ENCODE measurements around the gene KIF2C.
"Not testable (repeated sequence)": the region's sequence is repeated elsewhere in the genome, so short reads cannot be mapped to it uniquely, and the experiment has no call there.

KIF2C gene

GRCh38 chr1:44775930-44776729 lies 36.5 kb downstream of the KIF2C start:
- no peak for DNase-seq (ENCODE audit: low read depth in 2 of 2)

- no peak for DNase-seq (ENCODE audit: low read depth in 2 of 2)
Measured at GRCh38 chr1:44776730-44777068, 37.1 kb downstream of the KIF2C start.

- DNase-seq (ENCODE audit: low read depth in 2 of 2): no peak
Measured at GRCh38 chr1:44777547-44777946, 37.9 kb downstream of the KIF2C start.

GRCh38 chr1:44777969-44778635 lies 38.5 kb downstream of the KIF2C start:
- DNase-seq (ENCODE audit: low read depth in 2 of 2): no peak

GRCh38 chr1:44778705-44779576 lies 39.3 kb downstream of the KIF2C start:
- no peak for DNase-seq (ENCODE audit: low read depth in 2 of 2)

GRCh38 chr1:44780583-44781121 lies 41.0 kb downstream of the KIF2C start:
- no peak for DNase-seq (ENCODE audit: low read depth in 2 of 2)

GRCh38 chr1:44783697-44784093 lies 44.1 kb downstream of the KIF2C start:
- no peak for DNase-seq (ENCODE audit: low read depth in 2 of 2)

- DNase-seq (ENCODE audit: low read depth in 2 of 2): no peak
Measured at GRCh38 chr1:44784094-44785028, 44.7 kb downstream of the KIF2C start.

GRCh38 chr1:44785029-44785380 lies 45.4 kb downstream of the KIF2C start:
- no peak for DNase-seq (ENCODE audit: low read depth in 2 of 2)

GRCh38 chr1:44785501-44786137 lies 46.0 kb downstream of the KIF2C start:
- DNase-seq (ENCODE audit: low read depth in 2 of 2): no peak

- no peak for DNase-seq (ENCODE audit: low read depth in 2 of 2)
Measured at GRCh38 chr1:44786138-44786840, 46.7 kb downstream of the KIF2C start.

GRCh38 chr1:44786841-44787426 lies 47.3 kb downstream of the KIF2C start:
- no peak for DNase-seq (ENCODE audit: low read depth in 2 of 2)

GRCh38 chr1:44787506-44787905 lies 47.9 kb downstream of the KIF2C start:
- no peak for DNase-seq (ENCODE audit: low read depth in 2 of 2)

GRCh38 chr1:44788120-44788860 lies 48.7 kb downstream of the KIF2C start, which contains the start of gene BEST4:
Gene BEST4, minus strand, starts transcription at chr1:44788170. Its CDS starts 465 bp downstream, at chr1:44787705.
- DNase-seq (ENCODE audit: low read depth in 2 of 2): no peak

GRCh38 chr1:44790968-44791801 lies 51.5 kb downstream of the KIF2C start:
- no peak for DNase-seq (ENCODE audit: low read depth in 2 of 2)

- no peak for DNase-seq (ENCODE audit: low read depth in 2 of 2)
Measured at GRCh38 chr1:44792736-44793502, 53.3 kb downstream of the KIF2C start.

- not testable (repeated sequence) for DNase-seq (ENCODE audit: low read depth in 2 of 2)
Measured at GRCh38 chr1:44797886-44798285, 58.2 kb downstream of the KIF2C start.

Data from stimulated activated CD4-positive, alpha-beta T cell treated with anti-CD3 and anti-CD28 coated beads, Interleukin-12 subunit alpha, Interleukin-12 subunit beta, amount 100 ng/mL, for 24 hours (primary cell).